Panc1 (cell line): ENCODE measurements around the gene PML. TPM values are rescaled to one million over a fixed set of nuclear protein-coding genes. Genes with fewer than 3 reads are reported as not detected.

Source experiments
- ATAC-seq: fragments of 200-7000 bp; cut with Tn5 transposase; 2 replicates; pipeline ENCODE4 v1.9.1; 2020; ENCODE audit warnings: mild to moderate bottlenecking, moderate library complexity
- BruUV-seq: library from RNA; stranded (reverse); fragments of 400-500 nt; replicated peaks from 2 replicates; lab custom pipeline; 2021; lab: Mats Ljungman, UMichigan
- CTCF ChIA-PET: fragments of 300-600 bp; sonication (Branson Sonifier 250); formaldehyde crosslinking; loops from one replicate; lab custom pipeline; 2022; ENCODE audit warnings: antibody characterized with exemption; lab: Charles Lee
- POLR2A ChIA-PET: fragments of 300-600 bp; sonication (Branson Sonifier 250); formaldehyde crosslinking; loops from one replicate; lab custom pipeline; 2022; ENCODE audit warnings: antibody characterized with exemption; lab: Charles Lee
- DNase-seq: peaks from one replicate; pipeline ENCODE4 v3.0.0-alpha.2; 2010; ENCODE audit warnings: low read depth, low spot score
- H3K27ac ChIP-seq: 2 replicates; pipeline ENCODE4 v1.5.1; 2011; ENCODE audit warnings: mild to moderate bottlenecking, low read length, inconsistent platforms
- H3K27me3 ChIP-seq: fragments of 200-500 bp; sonication (Bioruptor generic); 2 replicates; pipeline ENCODE4 v1.6.0; 2014; ENCODE audit warnings: low read length, inconsistent platforms; ENCODE audit not compliant: control insufficient read depth, insufficient read depth
- H3K36me3 ChIP-seq: fragments of 200-500 bp; sonication (Bioruptor generic); 2 replicates; pipeline ENCODE4 v1.5.1; 2014; ENCODE audit warnings: inconsistent platforms, mild to moderate bottlenecking, low read length, moderate library complexity; ENCODE audit not compliant: control insufficient read depth, insufficient read depth
- H3K4me1 ChIP-seq: 2 replicates; pipeline ENCODE4 v1.5.1; 2011; ENCODE audit warnings: inconsistent platforms, mild to moderate bottlenecking, low read length, moderate library complexity; ENCODE audit not compliant: control insufficient read depth, insufficient read depth
- H3K4me3 ChIP-seq, 2 experiments: 2 replicates each; pipeline ENCODE4 v1.5.1; 2011 to 2012; ENCODE audit warnings: low read depth in 2 of 2, low read length in 2 of 2, mild to moderate bottlenecking in 2 of 2, inconsistent platforms in 1 of 2, moderate library complexity in 1 of 2
- H3K9me3 ChIP-seq: fragments of 200-500 bp; sonication (Bioruptor generic); 2 replicates; pipeline ENCODE4 v1.5.1; 2014; ENCODE audit warnings: low read depth, mild to moderate bottlenecking, inconsistent platforms, low read length, moderate library complexity; ENCODE audit not compliant: control insufficient read depth, insufficient read depth
- CTCF ChIP-seq: fragments of 450-650 bp; IDR thresholded peaks from 2 replicates; pipeline ENCODE4 v1.5.1; 2017; ENCODE audit warnings: mild to moderate bottlenecking
- POLR2AphosphoS5 ChIP-seq: IDR thresholded peaks from 2 replicates; pipeline ENCODE4 v1.6.1; 2012; ENCODE audit warnings: mild to moderate bottlenecking, low read depth, low read length, moderate library complexity
- REST ChIP-seq, 2 experiments: IDR thresholded peaks; 2 replicates each; pipeline ENCODE4 v1.6.1; 2011 to 2012; ENCODE audit warnings: low read depth in 2 of 2, control low read depth in 1 of 2, low read length in 1 of 2, mild to moderate bottlenecking in 1 of 2, moderate library complexity in 1 of 2; ENCODE audit not compliant: insufficient read depth in 1 of 2
- SIN3A ChIP-seq: IDR thresholded peaks from 2 replicates; pipeline ENCODE4 v1.6.1; 2012; ENCODE audit warnings: low read depth, mild to moderate bottlenecking, low read length, moderate library complexity, borderline replicate concordance; ENCODE audit not compliant: insufficient read depth
- TCF7L2 ChIP-seq: IDR thresholded peaks from 2 replicates; pipeline ENCODE4 v1.6.1; 2011; ENCODE audit warnings: mild to moderate bottlenecking, low read depth, low read length, inconsistent platforms
- in situ Hi-C: cut with HindIII; loops from 2 replicates; pipeline ENCODE4 v1.10.0; 2016; ENCODE audit warnings: low sequenced_read_pairs, low pct_unique_long_range_greater_than_20kb
- intact Hi-C: fragments of 100-400 bp; cut with micrococcal nuclease; formaldehyde crosslinking; loops from one replicate; pipeline ENCODE4 v1.10.0; 2022; ENCODE audit not compliant: unreplicated experiment
- total RNA-seq: library from RNA; stranded (reverse); gene quantifications from one replicate; pipeline ENCODE4 v1.2.1, GENCODE V29; 2021; ENCODE audit not compliant: unreplicated experiment

Gene PML
- total RNA-seq, 1 experiment from 2014 or later: 52.2 TPM

- Histone ChIP-seq H3K4me3 (no peak overlapping the region), H3K4me1 (no peaks in the 10 kb centered on the region), H3K36me3 (no peaks in the 10 kb centered on the region), H3K27me3 (no peaks in the 10 kb centered on the region), H3K27ac (no peak overlapping the region), H3K9me3 (no peaks in the 10 kb centered on the region)
- intact Hi-C loops: no loop called here
- BruUV-seq: no TSS peak
- DNase-seq: no peak
- POLR2A ChIA-PET: no interaction called here
- ATAC-seq: no peak
- CTCF ChIA-PET: no interaction called here
- in situ Hi-C loops: no loop called here
- TF ChIP-seq POLR2AphosphoS5 (no peak), CTCF (no peak), TCF7L2 (no peak), SIN3A (no peak), REST (IDR thresholded peaks at IDR 0.05; ENCODE audit: insufficient read depth in 1 of 2, low read depth in 2 of 2, low read length in 1 of 2) (no peak)
Measured at GRCh38 chr15:73957785-73958184, 36.7 kb upstream of the PML start.

- DNase-seq: no peak
- H3K27me3 ChIP-seq: no peaks in the 10 kb centered on the region
- no peaks in the 10 kb centered on the region for H3K4me1 ChIP-seq
- POLR2A ChIA-PET: no interaction called here
- H3K9me3 ChIP-seq: no peaks in the 10 kb centered on the region
- CTCF ChIA-PET: interaction anchor here (0.6 to 2.8 kb wide), 2 partner anchors 8 to 227 kb away, joined by 4 to 8 read pairs; no protein-coding TSS in a partner anchor
- in situ Hi-C loops: no loop called here
- intact Hi-C loops: no loop called here
- BruUV-seq: no TSS peak
- H3K27ac ChIP-seq: no peak overlapping the region
- no peak for ATAC-seq
- no peak overlapping the region for H3K4me3 ChIP-seq
- H3K36me3 ChIP-seq: no peaks in the 10 kb centered on the region
- TF ChIP-seq POLR2AphosphoS5 (no peak), SIN3A (no peak)
Measured at GRCh38 chr15:73959012-73959581, 35.4 kb upstream of the PML start.

- BruUV-seq: no TSS peak
- no peaks in the 10 kb centered on the region for H3K36me3 ChIP-seq
- H3K27me3 ChIP-seq: no peaks in the 10 kb centered on the region
- H3K4me1 ChIP-seq: no peaks in the 10 kb centered on the region
- ChIA-PET CTCF (interaction anchor here (2.8 kb wide), 1 partner anchor 9 kb away, joined by 8 read pairs; no protein-coding TSS in a partner anchor), POLR2A (no interaction called here)
- intact Hi-C loops (no loop called here), in situ Hi-C loops (no loop called here)
- no peak overlapping the region for H3K4me3 ChIP-seq
- no peak for ATAC-seq
- no peaks in the 10 kb centered on the region for H3K9me3 ChIP-seq
- H3K27ac ChIP-seq: no peak overlapping the region
- no peak for TF ChIP-seq SIN3A
- TF ChIP-seq TCF7L2: no peak
- no peak for TF ChIP-seq CTCF
- no peak for TF ChIP-seq REST (IDR thresholded peaks at IDR 0.05; ENCODE audit: insufficient read depth in 1 of 2, low read depth in 2 of 2, low read length in 1 of 2)
- TF ChIP-seq POLR2AphosphoS5: no peak
- DNase-seq: no peak
Measured at GRCh38 chr15:73959801-73960200, 34.7 kb upstream of the PML start.
